Stimulated activated CD4-positive, alpha-beta T cell treated with anti-CD3 and anti-CD28 coated beads, Interleukin-2, amount 100 ng/mL, for 48 hours (primary cell): ENCODE measurements around the gene CLIC6.

Experiments used
- DNase-seq, 2 donors: peaks; one replicate each; pipeline ENCODE4 v3.0.0-alpha.2; 2020

Gene CLIC6

GRCh38 chr21:34668803-34669148, at the start of gene CLIC6:
CLIC6 (plus strand) TSS chr21:34668994; CDS start chr21:34669389, 395 bp downstream.
- no peak for DNase-seq

- DNase-seq = no peak
Measured at GRCh38 chr21:34619841-34620665, 48.7 kb upstream of the CLIC6 start.

- no peak for DNase-seq
Measured at GRCh38 chr21:34621434-34622350, 47.1 kb upstream of the CLIC6 start.

GRCh38 chr21:34623516-34623915, 45.3 kb upstream of the CLIC6 start:
- no peak for DNase-seq

DNA sequence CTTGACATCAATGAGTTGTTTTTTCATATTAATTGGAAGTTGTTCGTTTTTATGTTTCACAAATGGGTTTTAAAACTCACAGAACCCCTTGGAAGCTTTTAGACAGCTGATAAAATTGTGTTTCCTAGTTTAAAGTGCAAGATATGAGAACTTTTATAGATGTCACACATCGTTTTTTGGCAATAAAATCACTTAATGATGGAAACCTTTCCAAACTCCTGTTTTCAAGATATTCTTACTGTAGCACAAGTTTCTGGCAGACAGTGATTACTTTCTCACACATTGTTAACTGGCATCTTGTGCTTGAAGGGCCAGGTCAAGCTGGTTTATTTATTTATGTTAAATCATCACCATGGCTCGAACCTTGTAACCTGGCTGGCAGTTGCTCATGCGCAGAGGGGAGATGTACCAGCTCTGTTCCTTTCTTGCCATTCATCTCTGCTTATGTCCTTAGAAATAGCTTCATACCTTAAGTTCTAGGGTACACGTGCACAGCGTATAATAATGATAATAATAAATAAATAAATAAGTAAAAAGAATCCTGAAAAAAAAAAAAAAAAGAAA, 43.7 kb upstream of the CLIC6 start:
- DNase-seq = no peak

GRCh38 chr21:34626131-34626530, 42.7 kb upstream of the CLIC6 start:
- no peak for DNase-seq

DNA sequence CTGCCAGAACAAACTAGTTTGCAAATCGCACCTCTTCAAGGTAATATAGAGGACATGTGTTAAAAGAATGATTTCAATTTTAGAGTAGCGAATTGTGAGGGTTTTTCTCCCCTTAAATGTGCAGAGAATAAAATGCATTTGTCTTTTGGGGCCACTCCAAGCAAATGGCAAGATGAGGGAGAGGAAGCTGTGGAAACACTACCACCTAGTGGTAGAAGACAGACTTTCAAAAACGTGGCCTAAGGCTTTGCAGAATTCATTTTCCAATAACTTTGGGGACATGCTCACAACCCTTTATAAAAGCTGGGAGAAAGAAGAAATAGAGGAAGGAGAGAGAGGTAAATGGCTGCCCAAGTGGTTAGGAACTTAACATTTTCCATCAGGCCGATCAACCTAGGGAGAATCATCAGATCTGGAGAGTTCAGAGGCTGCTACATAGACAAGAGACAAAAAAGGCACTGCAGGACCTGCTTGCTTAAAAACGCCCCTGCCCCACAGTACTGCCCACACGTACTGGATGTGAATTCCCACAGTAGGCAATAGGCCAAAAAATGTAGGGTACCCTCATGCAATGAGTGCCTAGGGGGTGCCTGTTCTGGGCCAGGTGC, 38.2 kb upstream of the CLIC6 start:
- DNase-seq = no peak

- no peak for DNase-seq
Measured at GRCh38 chr21:34632498-34632897, 36.3 kb upstream of the CLIC6 start.

- peak in 1 of 2 donors; percentile 15 for DNase-seq
Measured at GRCh38 chr21:34635307-34635706, 33.5 kb upstream of the CLIC6 start.

- DNase-seq = no peak
Measured at GRCh38 chr21:34636961-34637360, 31.8 kb upstream of the CLIC6 start.

GRCh38 chr21:34639250-34639649, 29.5 kb upstream of the CLIC6 start:
- DNase-seq = no peak

GRCh38 chr21:34639882-34640788, 28.7 kb upstream of the CLIC6 start:
- peak; percentile 9 to 23 for DNase-seq

DNA sequence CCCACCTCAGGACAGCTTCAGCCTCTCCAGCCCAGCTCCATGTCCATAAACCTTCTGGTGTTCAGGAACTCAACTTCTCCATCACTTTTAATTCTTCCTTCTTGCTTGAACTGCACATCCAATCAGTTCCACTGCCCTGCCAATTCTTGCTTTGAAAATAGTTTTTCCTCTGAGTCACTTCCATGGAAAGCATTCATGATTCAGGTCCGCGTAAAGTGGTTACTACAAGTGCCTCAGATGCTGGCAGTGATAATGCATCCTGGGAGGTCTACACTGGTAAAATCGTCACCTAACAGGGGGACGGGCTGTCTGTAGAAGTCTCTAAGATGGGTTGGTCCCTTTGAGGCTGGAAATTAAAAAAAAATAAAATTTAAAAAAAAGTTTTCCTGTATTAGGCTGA, 27.9 kb upstream of the CLIC6 start:
- DNase-seq = peak; percentile 7 to 12

DNA sequence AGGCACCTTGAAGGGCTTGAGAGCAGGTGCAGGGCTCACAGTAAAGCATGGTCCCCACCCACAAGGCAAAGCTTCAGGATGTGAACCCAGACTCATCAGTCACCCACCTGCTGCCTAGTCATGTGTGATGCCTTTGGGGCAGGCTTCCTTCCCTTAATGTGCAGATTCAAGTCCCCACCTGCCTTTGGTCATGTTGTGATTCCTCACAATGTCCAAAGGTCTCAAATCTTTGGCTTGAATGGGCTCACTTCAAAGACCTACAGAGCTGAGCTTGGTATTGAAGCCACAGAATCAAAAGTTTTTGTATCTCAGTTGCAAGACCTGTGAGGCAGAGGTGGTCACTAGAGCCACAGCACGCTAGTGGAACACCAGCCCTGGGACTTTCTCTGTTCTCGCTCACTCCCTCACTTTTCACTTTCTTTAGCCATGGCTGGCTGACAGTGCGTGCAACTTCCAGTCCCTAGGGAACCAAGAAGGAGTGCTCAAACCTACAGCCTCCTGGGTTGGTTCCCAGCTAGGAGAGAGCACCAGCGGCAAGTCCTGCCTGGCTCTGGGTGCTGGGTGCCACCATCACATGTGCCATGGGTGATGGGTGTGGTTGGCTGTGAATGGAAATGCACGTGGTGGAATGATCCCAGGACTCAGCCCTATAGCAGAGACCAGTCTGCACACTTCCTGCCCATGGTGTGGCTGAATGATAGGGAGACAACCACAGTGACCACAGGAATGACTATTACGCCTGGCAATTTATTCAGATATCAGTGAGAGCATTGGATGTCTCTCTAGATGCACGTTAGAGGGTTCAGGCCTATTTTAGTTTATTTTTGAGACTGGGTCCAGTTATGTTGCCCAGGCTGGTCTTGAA, 26.4 kb upstream of the CLIC6 start:
- DNase-seq = no peak

DNA sequence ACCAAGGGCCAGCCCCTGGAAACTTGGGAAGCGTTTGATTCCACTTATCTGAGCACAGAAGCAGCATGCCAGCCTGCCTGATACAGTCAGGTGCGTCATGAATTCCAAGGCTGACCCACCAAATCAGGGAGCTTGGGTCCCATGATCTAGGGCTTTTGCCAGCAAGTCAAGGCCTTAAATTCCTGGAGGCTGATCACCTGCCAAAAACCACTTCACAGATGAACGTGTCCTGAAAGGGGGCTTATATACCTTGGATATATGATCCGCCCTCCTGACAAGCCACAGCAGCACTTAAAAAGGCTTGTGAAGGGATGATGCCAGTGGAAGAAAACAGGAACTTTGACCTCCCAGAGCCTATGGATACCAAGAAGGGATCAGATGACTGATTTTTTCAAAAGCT, 24.0 kb upstream of the CLIC6 start:
- no peak for DNase-seq

DNA sequence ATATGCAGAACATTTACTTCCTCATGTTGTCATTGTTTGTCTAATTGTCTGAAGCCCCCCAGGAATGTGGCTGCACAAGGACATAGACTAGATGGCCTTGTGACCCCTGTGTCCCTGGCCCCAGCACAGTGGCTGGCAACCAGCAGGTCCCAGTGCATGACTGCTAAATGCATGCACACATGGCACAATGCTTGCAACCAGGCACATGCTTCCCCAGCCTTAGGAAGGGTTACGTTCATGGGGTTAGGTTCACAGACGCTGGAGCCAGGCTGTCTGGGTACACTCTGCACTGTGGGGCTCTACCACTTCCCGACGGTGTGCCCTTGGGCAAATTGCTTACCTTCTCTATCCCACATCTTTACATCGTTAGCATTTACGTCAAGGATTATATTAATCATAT, 21.2 kb upstream of the CLIC6 start:
- no peak for DNase-seq

GRCh38 chr21:34648739-34649297, 20.0 kb upstream of the CLIC6 start:
- DNase-seq = no peak

DNA sequence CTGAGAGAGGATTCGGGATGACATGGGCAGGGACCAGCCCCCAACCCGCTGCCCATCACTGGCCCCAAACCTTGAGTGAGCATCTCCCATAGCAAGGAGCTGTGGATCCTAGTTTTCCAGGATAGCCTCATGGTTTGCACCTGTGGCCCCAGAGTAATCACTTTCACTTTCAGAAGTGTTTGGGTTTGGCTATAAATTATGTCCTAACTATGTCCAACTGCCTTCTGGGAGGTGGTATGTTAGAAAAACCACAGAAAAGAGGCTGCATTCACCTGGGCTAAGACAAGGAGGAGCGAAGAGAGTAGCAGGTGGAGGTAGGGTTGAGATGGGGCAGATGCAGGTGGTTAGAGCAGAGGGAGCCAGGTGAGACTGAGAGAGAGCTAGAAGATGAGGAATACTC, 19.4 kb upstream of the CLIC6 start:
- no peak for DNase-seq

DNA sequence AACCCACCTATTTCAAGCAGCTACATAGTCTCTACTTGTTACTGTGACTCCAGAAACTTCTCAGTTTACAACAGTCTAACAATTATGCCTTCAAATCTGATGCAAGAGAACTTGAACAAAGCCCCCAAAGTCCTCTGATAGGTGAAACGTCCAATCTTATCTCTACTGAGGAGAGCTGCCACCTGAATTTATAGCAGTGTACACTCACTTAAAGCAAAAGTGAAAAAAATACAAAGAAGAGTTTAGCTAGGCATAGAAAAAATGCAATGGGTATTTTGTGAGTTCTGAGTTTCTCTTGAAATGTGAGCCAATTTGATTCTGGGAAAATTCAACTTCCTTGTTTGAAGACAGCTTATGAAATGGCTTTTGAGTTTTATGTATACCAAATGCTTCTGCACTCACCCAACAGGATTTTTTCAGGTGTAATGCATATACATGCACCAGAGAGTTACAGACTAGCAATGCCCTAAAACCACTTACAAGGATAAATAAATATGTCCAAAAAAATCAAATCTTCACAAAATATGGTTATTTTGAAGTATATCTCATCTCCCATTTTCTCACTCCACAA, 17.8 kb upstream of the CLIC6 start:
- no peak for DNase-seq

- DNase-seq = no peak
Measured at GRCh38 chr21:34651642-34652041, 17.2 kb upstream of the CLIC6 start.
